Naive thymus-derived CD4-positive, alpha-beta T cell (primary cell): ENCODE results near the gene DTHD1. TPM values are rescaled to one million over a fixed set of nuclear protein-coding genes. Genes with fewer than 3 reads are reported as not detected.

ENCODE experiments used
- ATAC-seq: fragments of 150-1000 bp; cut with Tn5 transposase; 2 replicates; pipeline ENCODE4 v1.10.0; 2021; ENCODE audit warnings: mild to moderate bottlenecking, moderate library complexity
- CTCF ChIA-PET: fragments of 350-600 bp; sonication (Branson Sonifier 250); formaldehyde crosslinking; loops from one replicate; lab custom pipeline; 2021; ENCODE audit warnings: antibody characterized with exemption; lab: Charles Lee
- POLR2A ChIA-PET: fragments of 350-600 bp; sonication (Branson Sonifier 250); formaldehyde crosslinking; loops from one replicate; lab custom pipeline; 2021; ENCODE audit warnings: antibody characterized with exemption, inconsistent platforms; lab: Charles Lee
- DNase-seq, 9 donors: peaks; one replicate each; pipeline versions ENCODE4 v3.0.0 to v3.0.0-alpha.2; 2020 to 2022; ENCODE audit warnings: mixed read lengths in 1 of 9
- H3K27ac ChIP-seq: one replicate; pipeline ENCODE4 v1.7.0; 2013; ENCODE audit warnings: mild to moderate bottlenecking, low read depth, low read length, moderate library complexity
- H3K27me3 ChIP-seq, 2 donors: one replicate each; pipeline ENCODE4 v1.7.0; 2013; ENCODE audit warnings: low read length in 2 of 2, mild to moderate bottlenecking in 2 of 2, moderate library complexity in 2 of 2; ENCODE audit not compliant: control insufficient read depth in 2 of 2, insufficient read depth in 2 of 2
- H3K36me3 ChIP-seq, 3 experiments: 1 replicate in 2 of 3; 2 replicates in 1 of 3; pipeline ENCODE4 v1.7.0; 2013; ENCODE audit warnings: low read length in 3 of 3, mild to moderate bottlenecking in 3 of 3, moderate library complexity in 1 of 3; ENCODE audit not compliant: insufficient read depth in 3 of 3, control insufficient read depth in 2 of 3
- H3K4me1 ChIP-seq, 2 donors: one replicate each; pipeline ENCODE4 v1.7.0; 2013; ENCODE audit warnings: low read length in 2 of 2, mild to moderate bottlenecking in 2 of 2, moderate library complexity in 1 of 2; ENCODE audit not compliant: control insufficient read depth in 2 of 2, insufficient read depth in 2 of 2
- H3K4me3 ChIP-seq: 2 replicates; pipeline ENCODE4 v1.7.0; 2013; ENCODE audit warnings: mild to moderate bottlenecking, low read length
- H3K9me3 ChIP-seq, 3 experiments: 1 replicate in 2 of 3; 2 replicates in 1 of 3; pipeline ENCODE4 v1.7.0; 2013; ENCODE audit warnings: low read length in 3 of 3; ENCODE audit not compliant: control insufficient read depth in 2 of 3
- H3K27ac Mint-ChIP-seq, 9 donors: one replicate each; pipeline ENCODE4 v1.8.0; 2020 to 2022; ENCODE audit warnings: mixed read lengths in 9 of 9, mild to moderate bottlenecking in 8 of 9, moderate library complexity in 5 of 9, inconsistent platforms in 2 of 9
- H3K27me3 Mint-ChIP-seq, 5 donors: one replicate each; pipeline ENCODE4 v1.8.0; 2021 to 2022; ENCODE audit warnings: mixed read lengths in 5 of 5, mild to moderate bottlenecking in 1 of 5
- H3K36me3 Mint-ChIP-seq, 5 donors: one replicate each; pipeline ENCODE4 v1.8.0; 2020 to 2022; ENCODE audit warnings: mixed read lengths in 5 of 5, mild to moderate bottlenecking in 3 of 5, inconsistent platforms in 1 of 5
- H3K4me1 Mint-ChIP-seq, 7 donors: one replicate each; pipeline ENCODE4 v1.8.0; 2020 to 2022; ENCODE audit warnings: mixed read lengths in 7 of 7, mild to moderate bottlenecking in 3 of 7, inconsistent platforms in 1 of 7
- H3K4me3 Mint-ChIP-seq, 10 donors: one replicate each; pipeline ENCODE4 v1.8.0; 2020 to 2022; ENCODE audit warnings: mild to moderate bottlenecking in 10 of 10, mixed read lengths in 10 of 10, moderate library complexity in 6 of 10, inconsistent platforms in 2 of 10
- H3K9me3 Mint-ChIP-seq, 11 donors: one replicate each; pipeline ENCODE4 v1.8.0; 2020 to 2022; ENCODE audit warnings: mixed read lengths in 11 of 11, mild to moderate bottlenecking in 4 of 11, inconsistent platforms in 1 of 11, moderate library complexity in 1 of 11
- intact Hi-C, 2 donors: fragments of 100-400 bp; cut with micrococcal nuclease; formaldehyde crosslinking; loops; one replicate each; pipeline ENCODE4 v1.15.1; 2023
- polyA plus RNA-seq, 2 donors: library from polyadenylated mRNA; unstranded; fragments of 300-500 nt; fragmentation: Illumina TruSeq; gene quantifications; one replicate each; pipeline ENCODE4 v1.2.3, GENCODE V29; 2021
- total RNA-seq, 6 experiments: library from RNA in 5 of 6; stranded (reverse) in 5 of 6; gene quantifications; 1 replicate in 5 of 6; 2 replicates in 1 of 6; pipeline ENCODE4 v1.2.3 and lab custom pipeline; 2021 to 2026

The DTHD1 gene
- total and polyA plus RNA-seq, 7 experiments from 2014 or later: 0.10 to 5.2 (median 0.72) TPM; not detected in 4

DNA sequence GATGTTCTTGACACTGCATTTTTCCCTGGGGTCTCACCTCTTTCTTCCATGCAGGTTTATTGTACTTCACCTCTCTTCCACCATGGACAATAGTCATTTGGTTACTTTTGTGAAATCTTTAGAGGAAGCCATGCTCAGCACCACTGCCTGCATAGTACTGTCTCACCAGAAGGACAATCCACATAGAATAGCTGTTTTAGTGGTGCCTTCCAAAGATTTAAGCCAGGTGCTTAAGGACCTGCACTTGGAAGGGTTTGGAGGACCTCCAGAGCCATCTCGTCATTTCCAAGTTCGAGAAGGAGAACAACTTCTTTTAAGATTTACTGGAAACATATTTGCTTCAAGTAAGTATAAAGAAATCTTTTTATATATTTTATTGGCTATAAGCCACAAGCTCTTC lies 26.7 kb downstream of the DTHD1 start:
- Mint-ChIP-seq H3K4me3 (no peak overlapping the region), H3K27ac (no peak overlapping the region), H3K9me3 (peaks cover 0 to 15% (median 0%) of the 10 kb centered on the region in 11 donors), H3K27me3 (peaks cover 0 to 2% (median 0%) of the 10 kb centered on the region in 5 donors), H3K36me3 (peaks cover 0 to 22% (median 0%) of the 10 kb centered on the region in 5 donors), H3K4me1 (peaks cover 6 to 47% (median 19%) of the 10 kb centered on the region in 7 donors)
- Histone ChIP-seq H3K36me3 (no peaks in the 10 kb centered on the region), H3K9me3 (no peaks in the 10 kb centered on the region), H3K27me3 (no peaks in the 10 kb centered on the region), H3K27ac (no peak overlapping the region), H3K4me1 (peaks cover 3 to 11% of the 10 kb centered on the region in 2 donors), H3K4me3 (no peak overlapping the region)
- ATAC-seq (no peak), DNase-seq (no peak)
- intact Hi-C loops: no loop called here
- ChIA-PET CTCF (interaction anchor here (0.6 kb wide), 1 partner anchor 288 kb away, joined by 3 read pairs; no protein-coding TSS in a partner anchor), POLR2A (no interaction called here)

DNA sequence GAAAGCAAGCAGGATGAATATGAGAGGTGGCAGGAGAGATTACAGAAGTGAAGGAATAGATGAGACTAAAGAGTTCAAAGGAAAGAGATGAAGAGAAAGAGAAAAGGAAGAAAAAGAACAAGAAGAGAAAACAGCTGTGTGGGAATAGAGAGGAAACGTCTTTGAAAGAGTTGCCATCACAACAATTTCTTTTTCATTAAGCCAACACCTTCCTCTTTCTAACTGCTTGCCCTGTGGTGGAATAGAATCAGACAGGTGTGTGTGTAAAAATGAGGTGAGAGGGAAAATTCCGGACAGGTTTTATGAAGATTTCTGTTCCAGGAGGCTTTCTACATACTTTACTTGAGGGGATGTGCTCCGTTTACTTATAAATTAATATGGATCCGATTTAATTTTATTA lies 28.8 kb downstream of the DTHD1 start:
- H3K4me3 Mint-ChIP-seq: peak overlapping the region in 8 of 10 donors; percentile 1 to 58 (median 44)
- peaks cover 6 to 28% (median 19%) of the 10 kb centered on the region in 7 donors for H3K4me1 Mint-ChIP-seq
- H3K4me1 ChIP-seq: peaks cover 3 to 11% of the 10 kb centered on the region in 2 donors
- no peak overlapping the region for H3K4me3 ChIP-seq
- DNase-seq: no peak
- ChIA-PET POLR2A (interaction anchor here (0.8 kb wide), 1 partner anchor 89 kb away, joined by 3 read pairs; no protein-coding TSS in a partner anchor), CTCF (no interaction called here)
- H3K27me3 Mint-ChIP-seq: peaks cover 0 to 2% (median 0%) of the 10 kb centered on the region in 5 donors
- H3K27ac Mint-ChIP-seq: peak overlapping the region in 2 of 9 donors; percentile 13 to 45
- H3K9me3 Mint-ChIP-seq: peaks cover 0 to 8% (median 0%) of the 10 kb centered on the region in 11 donors
- H3K27ac ChIP-seq: no peak overlapping the region
- no peaks in the 10 kb centered on the region for H3K9me3 ChIP-seq
- no peaks in the 10 kb centered on the region for H3K27me3 ChIP-seq
- no peaks in the 10 kb centered on the region for H3K36me3 ChIP-seq
- no peak for ATAC-seq
- H3K36me3 Mint-ChIP-seq: peaks cover 0 to 15% (median 0%) of the 10 kb centered on the region in 5 donors
- intact Hi-C loops: no loop called here

GRCh38 chr4:36310793-36311192 lies 29.4 kb downstream of the DTHD1 start:
- no peaks in the 10 kb centered on the region for H3K9me3 ChIP-seq
- H3K4me3 ChIP-seq: no peak overlapping the region
- no peaks in the 10 kb centered on the region for H3K36me3 ChIP-seq
- no peaks in the 10 kb centered on the region for H3K27me3 ChIP-seq
- POLR2A ChIA-PET: interaction anchor here (0.8 kb wide), 1 partner anchor 88 kb away, joined by 3 read pairs; no protein-coding TSS in a partner anchor
- H3K27ac ChIP-seq: no peak overlapping the region
- Mint-ChIP-seq H3K9me3 (peaks cover 0 to 8% (median 0%) of the 10 kb centered on the region in 11 donors), H3K4me1 (peaks cover 6 to 27% (median 19%) of the 10 kb centered on the region in 7 donors), H3K27ac (peak overlapping the region in 2 of 9 donors; percentile 41 to 63), H3K36me3 (peaks cover 0 to 17% (median 0%) of the 10 kb centered on the region in 5 donors), H3K27me3 (peaks cover 0 to 2% (median 0%) of the 10 kb centered on the region in 5 donors), H3K4me3 (peak overlapping the region in 9 of 10 donors; percentile 22 to 78 (median 49))
- CTCF ChIA-PET: no interaction called here
- DNase-seq (no peak), ATAC-seq (peak; percentile 86)
- H3K4me1 ChIP-seq: peaks cover 3 to 11% of the 10 kb centered on the region in 2 donors
- intact Hi-C loops: no loop called here

GRCh38 chr4:36312511-36312910 lies 31.1 kb downstream of the DTHD1 start:
- H3K27ac ChIP-seq: no peak overlapping the region
- no peaks in the 10 kb centered on the region for H3K27me3 ChIP-seq
- intact Hi-C loops: no loop called here
- CTCF ChIA-PET: interaction anchor here (0.7 kb wide), 1 partner anchor 9 kb away, joined by 3 read pairs; no protein-coding TSS in a partner anchor
- no peak overlapping the region for H3K4me3 ChIP-seq
- H3K36me3 ChIP-seq: no peaks in the 10 kb centered on the region
- no peak for ATAC-seq
- Mint-ChIP-seq H3K4me3 (no peak overlapping the region), H3K36me3 (peaks cover 0 to 14% (median 0%) of the 10 kb centered on the region in 5 donors), H3K27ac (peak overlapping the region in 1 of 9 donors; percentile 9), H3K4me1 (peaks cover 6 to 31% (median 19%) of the 10 kb centered on the region in 7 donors), H3K9me3 (peaks cover 0 to 6% (median 0%) of the 10 kb centered on the region in 11 donors), H3K27me3 (peaks cover 0 to 2% (median 0%) of the 10 kb centered on the region in 5 donors)
- H3K4me1 ChIP-seq: peaks cover 3 to 11% of the 10 kb centered on the region in 2 donors
- POLR2A ChIA-PET: no interaction called here
- H3K9me3 ChIP-seq: no peaks in the 10 kb centered on the region
- no peak for DNase-seq

DNA sequence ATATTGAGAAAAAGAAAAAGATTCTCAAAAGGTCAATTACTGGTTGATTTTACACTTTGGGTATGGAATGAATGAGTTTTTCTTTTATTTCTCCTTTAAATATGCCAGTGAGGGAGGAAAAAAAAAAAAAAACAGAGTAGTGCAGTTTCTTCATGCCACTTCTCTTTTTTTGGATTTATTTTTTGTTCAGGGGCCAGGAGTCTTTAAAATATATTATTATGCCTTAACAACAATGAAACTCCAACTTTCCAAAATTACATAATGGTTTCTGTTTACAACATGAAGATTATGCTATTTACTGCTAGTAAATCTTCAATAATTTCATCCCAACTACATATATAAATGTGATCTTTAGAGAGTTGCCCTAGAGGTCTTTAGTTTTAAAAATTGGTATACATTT lies 31.9 kb downstream of the DTHD1 start:
- Histone ChIP-seq H3K9me3 (no peaks in the 10 kb centered on the region), H3K27me3 (no peaks in the 10 kb centered on the region), H3K4me3 (no peak overlapping the region), H3K36me3 (no peaks in the 10 kb centered on the region), H3K27ac (no peak overlapping the region), H3K4me1 (peaks cover 3 to 11% of the 10 kb centered on the region in 2 donors)
- peaks cover 0 to 11% (median 0%) of the 10 kb centered on the region in 5 donors for H3K36me3 Mint-ChIP-seq
- ChIA-PET CTCF (interaction anchor here (0.7 kb wide), 1 partner anchor 8 kb away, joined by 3 read pairs; no protein-coding TSS in a partner anchor), POLR2A (no interaction called here)
- ATAC-seq: no peak
- peaks cover 6 to 39% (median 23%) of the 10 kb centered on the region in 7 donors for H3K4me1 Mint-ChIP-seq
- peaks cover 0 to 2% (median 0%) of the 10 kb centered on the region in 5 donors for H3K27me3 Mint-ChIP-seq
- no peak for DNase-seq
- peaks cover 0 to 4% (median 0%) of the 10 kb centered on the region in 11 donors for H3K9me3 Mint-ChIP-seq
- H3K27ac Mint-ChIP-seq: no peak overlapping the region
- H3K4me3 Mint-ChIP-seq: no peak overlapping the region
- intact Hi-C loops: no loop called here

- no peak for ATAC-seq
- intact Hi-C loops: no loop called here
- Mint-ChIP-seq H3K27me3 (peaks cover 0 to 2% (median 0%) of the 10 kb centered on the region in 5 donors), H3K9me3 (peaks cover 0 to 4% (median 0%) of the 10 kb centered on the region in 11 donors), H3K4me3 (no peak overlapping the region), H3K36me3 (peaks cover 0 to 11% (median 0%) of the 10 kb centered on the region in 5 donors), H3K4me1 (peaks cover 6 to 40% (median 23%) of the 10 kb centered on the region in 7 donors), H3K27ac (no peak overlapping the region)
- H3K27ac ChIP-seq: no peak overlapping the region
- ChIA-PET POLR2A (no interaction called here), CTCF (no interaction called here)
- H3K9me3 ChIP-seq: no peaks in the 10 kb centered on the region
- no peaks in the 10 kb centered on the region for H3K36me3 ChIP-seq
- no peak for DNase-seq
- H3K4me3 ChIP-seq: no peak overlapping the region
- no peaks in the 10 kb centered on the region for H3K27me3 ChIP-seq
- peaks cover 3 to 11% of the 10 kb centered on the region in 2 donors for H3K4me1 ChIP-seq
Observed at GRCh38 chr4:36313703-36314102, 32.3 kb downstream of the DTHD1 start.
